Endothelial cell of umbilical vein (primary cell): ENCODE data around the gene IL25. TPM values are rescaled to one million over a fixed set of nuclear protein-coding genes. Genes with fewer than 3 reads are reported as not detected.
A peak's percentile ranks its signal among the peaks of the same experiment; 100 is the strongest.

ENCODE experiments used
- BruUV-seq: library from RNA; stranded (reverse); fragments of 400-500 nt; replicated peaks from 2 replicates; lab custom pipeline; 2021; lab: Mats Ljungman, UMichigan
- CTCF ChIA-PET: fragments of 300-600, 350-600 bp; sonication (Branson Sonifier 250); formaldehyde crosslinking; loops from one replicate; lab custom pipeline; 2021; ENCODE audit warnings: antibody characterized with exemption, inconsistent platforms; lab: Charles Lee
- POLR2A ChIA-PET: fragments of 300-600, 350-600 bp; sonication (Branson Sonifier 250); formaldehyde crosslinking; loops from one replicate; lab custom pipeline; 2021; ENCODE audit warnings: antibody characterized with exemption, inconsistent platforms; lab: Charles Lee
- DNase-seq: peaks from one replicate; pipeline ENCODE4 v3.0.0-alpha.2; 2011; ENCODE audit warnings: low read depth, low spot score
- FAIRE-seq: peaks from 2 replicates; lab custom pipeline; 2011; peaks lifted over from hg19 to GRCh38; lab: Jason Lieb, UNC
- H2AFZ ChIP-seq: 2 replicates; pipeline ENCODE4 v1.6.0; 2012; ENCODE audit warnings: low read depth, low read length, control low read depth, inconsistent platforms
- H3K27ac ChIP-seq: 2 replicates; pipeline ENCODE4 v1.5.1; 2011; ENCODE audit warnings: low read depth, mild to moderate bottlenecking, control low read depth, low read length, moderate library complexity; ENCODE audit not compliant: insufficient read depth
- H3K27me3 ChIP-seq, 2 experiments: 2 replicates each; pipeline versions ENCODE4 v1.6.0 to v1.6.1; 2011; ENCODE audit warnings: low read length in 2 of 2, mixed read lengths in 1 of 2; ENCODE audit not compliant: control insufficient read depth in 2 of 2, insufficient read depth in 2 of 2
- H3K36me3 ChIP-seq, 2 experiments: 2 replicates in 1 of 2; 3 replicates in 1 of 2; pipeline ENCODE4 v1.5.1; 2011; ENCODE audit warnings: low read length in 2 of 2, mild to moderate bottlenecking in 1 of 2, moderate library complexity in 1 of 2; ENCODE audit not compliant: control insufficient read depth in 2 of 2, insufficient read depth in 2 of 2; ENCODE audit errors: extremely low read depth in 1 of 2
- H3K4me1 ChIP-seq: 3 replicates; pipeline ENCODE4 v1.5.1; 2011; ENCODE audit warnings: mild to moderate bottlenecking, low read length; ENCODE audit not compliant: control insufficient read depth, insufficient read depth; ENCODE audit errors: extremely low read depth
- H3K4me2 ChIP-seq: 2 replicates; pipeline ENCODE4 v1.6.1; 2011; ENCODE audit warnings: low read length, control low read depth, mixed read lengths; ENCODE audit not compliant: insufficient read depth
- H3K4me3 ChIP-seq, 3 experiments: fragments of 200-600 bp in 1 of 3; sonication (generic), shearing (Covaris generic) in 1 of 3; replicated peaks in 1 of 3; 2 replicates each; pipeline ENCODE4 v1.5.1; 2011 to 2016; ENCODE audit warnings: control low read depth in 3 of 3, low read length in 3 of 3, mild to moderate bottlenecking in 2 of 3, inconsistent platforms in 1 of 3, low read depth in 1 of 3, moderate library complexity in 1 of 3; ENCODE audit not compliant: insufficient read depth in 1 of 3
- H3K79me2 ChIP-seq: 2 replicates; pipeline ENCODE4 v1.6.0; 2012; ENCODE audit warnings: low read length, inconsistent platforms; ENCODE audit not compliant: control insufficient read depth, insufficient read depth
- H3K9ac ChIP-seq: replicated peaks from 2 replicates; pipeline ENCODE3; 2011; ENCODE audit warnings: low read length, control low read depth; ENCODE audit not compliant: insufficient read depth; ENCODE audit errors: extremely low read depth
- H3K9me1 ChIP-seq: replicated peaks from 3 replicates; pipeline ENCODE4 v1.6.0; 2011; ENCODE audit warnings: mild to moderate bottlenecking, low read length; ENCODE audit not compliant: control insufficient read depth, insufficient read depth; ENCODE audit errors: extremely low read depth
- H3K9me3 ChIP-seq: replicated peaks from 2 replicates; pipeline ENCODE4 v1.5.1; 2012; ENCODE audit warnings: low read length, inconsistent platforms; ENCODE audit not compliant: control insufficient read depth, insufficient read depth
- H4K20me1 ChIP-seq: replicated peaks from 2 replicates; pipeline ENCODE3; 2011; ENCODE audit warnings: mild to moderate bottlenecking, low read length; ENCODE audit not compliant: control insufficient read depth, insufficient read depth; ENCODE audit errors: extremely low read depth
- MYC ChIP-seq: IDR thresholded peaks from one replicate; pipeline ENCODE4 v1.6.1; 2011; ENCODE audit warnings: mild to moderate bottlenecking, low read depth, low read length
- dilution Hi-C: fragments of 300-500 bp; cut with MboI; formaldehyde crosslinking; loops from one replicate; pipeline ENCODE4 v1.15.0; 2019; ENCODE audit warnings: low sequenced_read_pairs; ENCODE audit not compliant: extremely low pct_ligation_motif_present
- intact Hi-C: fragments of 100-400 bp; cut with micrococcal nuclease; formaldehyde crosslinking; loops from one replicate; pipeline ENCODE4 v1.10.0; 2022
- polyA plus RNA-seq, 4 experiments: library from polyadenylated mRNA; depleted of rRNA in 3 of 4; stranded (reverse) in 3 of 4; unstranded in 1 of 4; fragments of >200 nt; gene quantifications; 2 replicates each; pipeline versions ENCODE4 v1.2.1 to v1.2.3, GENCODE V29; 2011 to 2012; ENCODE audit warnings: missing spikeins in 1 of 4
- total RNA-seq: library from RNA; stranded (reverse); gene quantifications from 2 replicates; pipeline ENCODE4 v1.2.3, GENCODE V29; 2021
- TF ChIP-seq, protein P1 (sequence below), 2 donors: IDR thresholded peaks; 1 replicate in 1 of 2; 2 replicates in 1 of 2; pipeline ENCODE4 v1.5.1; 2011; ENCODE audit warnings: low read length in 2 of 2, mild to moderate bottlenecking in 2 of 2, moderate library complexity in 2 of 2, control low read depth in 1 of 2, inconsistent platforms in 1 of 2, low read depth in 1 of 2; ENCODE audit not compliant: insufficient read depth in 1 of 2; ENCODE audit errors: extremely low read depth in 1 of 2

Gene IL25
- total and polyA plus RNA-seq, 2 donors (not counting 3 experiments of a cell fraction or from before 2014, with no cell fraction given): not detected

GRCh38 chr14:23379366-23380196, 7.0 kb downstream of the IL25 start:
- Histone ChIP-seq H3K4me1 (no peaks in the 10 kb centered on the region), H3K36me3 (no peaks in the 10 kb centered on the region), H4K20me1 (no peaks in the 10 kb centered on the region), H2AFZ (no peak overlapping the region), H3K4me2 (no peak overlapping the region), H3K9ac (no peak overlapping the region), H3K27ac (no peak overlapping the region), H3K9me1 (no peaks in the 10 kb centered on the region), H3K79me2 (no peaks in the 10 kb centered on the region), H3K4me3 (no peak overlapping the region), H3K27me3 (no peaks in the 10 kb centered on the region), H3K9me3 (no peaks in the 10 kb centered on the region)
- dilution Hi-C loops (no loop called here), intact Hi-C loops (loop anchor here (1.0 kb wide), 3 partner anchors 51 to 259 kb away; no protein-coding TSS in a partner anchor)
- FAIRE-seq (peak; percentile 67), DNase-seq (peak; percentile 34)
- TF ChIP-seq MYC: no peak
- TF ChIP-seq, protein P1, sequence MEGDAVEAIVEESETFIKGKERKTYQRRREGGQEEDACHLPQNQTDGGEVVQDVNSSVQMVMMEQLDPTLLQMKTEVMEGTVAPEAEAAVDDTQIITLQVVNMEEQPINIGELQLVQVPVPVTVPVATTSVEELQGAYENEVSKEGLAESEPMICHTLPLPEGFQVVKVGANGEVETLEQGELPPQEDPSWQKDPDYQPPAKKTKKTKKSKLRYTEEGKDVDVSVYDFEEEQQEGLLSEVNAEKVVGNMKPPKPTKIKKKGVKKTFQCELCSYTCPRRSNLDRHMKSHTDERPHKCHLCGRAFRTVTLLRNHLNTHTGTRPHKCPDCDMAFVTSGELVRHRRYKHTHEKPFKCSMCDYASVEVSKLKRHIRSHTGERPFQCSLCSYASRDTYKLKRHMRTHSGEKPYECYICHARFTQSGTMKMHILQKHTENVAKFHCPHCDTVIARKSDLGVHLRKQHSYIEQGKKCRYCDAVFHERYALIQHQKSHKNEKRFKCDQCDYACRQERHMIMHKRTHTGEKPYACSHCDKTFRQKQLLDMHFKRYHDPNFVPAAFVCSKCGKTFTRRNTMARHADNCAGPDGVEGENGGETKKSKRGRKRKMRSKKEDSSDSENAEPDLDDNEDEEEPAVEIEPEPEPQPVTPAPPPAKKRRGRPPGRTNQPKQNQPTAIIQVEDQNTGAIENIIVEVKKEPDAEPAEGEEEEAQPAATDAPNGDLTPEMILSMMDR (IDR thresholded peaks at IDR 0.05; ENCODE audit: extremely low read depth in 1 of 2, insufficient read depth in 1 of 2, low read depth in 1 of 2, low read length in 2 of 2): peak; percentile 80 to 92
- BruUV-seq: no TSS peak
- ChIA-PET CTCF (interaction anchor here (0.7 to 4.7 kb wide), 32 partner anchors 10 to 311 kb away, joined by 3 to 55 read pairs (median 4); partner anchors contain the start of genes PABPN1 and SLC22A17), POLR2A (no interaction called here)
